ENCODE data around the gene LONRF3. TPM values are rescaled to one million over a fixed set of nuclear protein-coding genes. Genes with fewer than 3 reads are reported as not detected.

LONRF3 gene
- 3.2 to 4.9 TPM (median 4.2 TPM) in 5 replicates for total RNA-seq (2022; extraction: Qiagen RNA extraction; ENCODE audit: low read depth)

DNA sequence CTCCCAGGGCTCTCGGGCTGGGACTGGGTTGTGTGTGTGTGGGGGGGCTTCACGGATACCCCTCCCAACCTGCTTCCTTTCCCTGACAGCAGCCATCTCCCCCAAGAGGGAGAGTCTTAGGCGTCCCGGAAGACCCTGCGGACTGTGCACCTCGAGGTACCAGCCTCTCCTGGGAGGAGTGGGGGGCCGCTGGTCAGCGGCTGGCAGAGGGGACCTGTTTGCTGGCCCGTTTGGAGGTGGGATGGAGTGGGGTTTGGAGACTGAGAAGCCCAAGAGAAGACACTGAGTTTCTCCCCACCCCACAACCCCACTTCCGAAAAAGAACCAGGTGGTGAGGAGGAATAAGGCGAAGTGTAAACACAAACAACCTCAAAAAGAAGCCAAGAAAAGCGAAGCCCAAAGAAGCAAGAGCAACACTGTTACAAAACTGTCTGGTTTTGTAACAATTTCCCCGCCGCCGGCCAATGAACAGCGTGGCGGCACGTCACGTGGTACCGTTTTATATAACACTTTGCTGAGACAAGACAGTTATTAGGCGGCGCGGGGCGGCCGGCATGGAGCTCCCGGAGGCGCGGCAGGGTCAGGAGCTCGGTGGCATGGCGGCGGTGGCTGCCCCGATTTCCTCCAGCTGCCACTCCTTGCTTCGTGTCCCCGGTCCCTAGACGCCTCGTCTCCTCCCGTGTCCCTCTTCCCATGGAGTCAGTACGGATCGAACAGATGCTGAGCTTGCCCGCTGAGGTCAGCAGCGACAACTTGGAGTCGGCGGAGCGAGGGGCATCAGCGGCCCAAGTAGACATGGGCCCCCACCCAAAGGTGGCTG lies at the start of gene LONRF3:
Gene LONRF3 (plus strand): TSS at position 531 of the 820 bp plus-strand sequence. CDS start 163 bp downstream, at position 694.

Other genes with a start within 250 kb of the LONRF3 start
- 46.1 to 57.1 TPM (median 54.2 TPM) in 5 replicates for gene IL13RA1, start 247.0 kb upstream of the LONRF3 start, total RNA-seq (2022; extraction: Qiagen RNA extraction; ENCODE audit: low read depth)
- 0.12 to 0.17 TPM (median 0.15 TPM) in 4 of 5 replicates, not detected in the other for gene ZCCHC12, start 150.8 kb upstream of the LONRF3 start, total RNA-seq (2022; extraction: Qiagen RNA extraction; ENCODE audit: low read depth)
- gene CT47C1, start 98.4 kb downstream of the LONRF3 start, total RNA-seq (2022; extraction: Qiagen RNA extraction; ENCODE audit: low read depth): not detected in 5 replicates
- 0.01 TPM in 1 of 5 replicates, not detected in the others for gene KIAA1210, start 153.2 kb downstream of the LONRF3 start, total RNA-seq (2022; extraction: Qiagen RNA extraction; ENCODE audit: low read depth)

Data from A549 treated with DMSO at 1 μM for 4 hours (cell line).